HG02642 (cell line): ENCODE measurements around the gene FARS2.

Experiments used
- ATAC-seq: cut with Tn5 transposase; IDR thresholded peaks from one replicate; pipeline ENCODE4 v1.9.1; 2021; ENCODE audit warnings: mild to moderate bottlenecking; ENCODE audit not compliant: unreplicated experiment, poor library complexity

Gene FARS2

DNA sequence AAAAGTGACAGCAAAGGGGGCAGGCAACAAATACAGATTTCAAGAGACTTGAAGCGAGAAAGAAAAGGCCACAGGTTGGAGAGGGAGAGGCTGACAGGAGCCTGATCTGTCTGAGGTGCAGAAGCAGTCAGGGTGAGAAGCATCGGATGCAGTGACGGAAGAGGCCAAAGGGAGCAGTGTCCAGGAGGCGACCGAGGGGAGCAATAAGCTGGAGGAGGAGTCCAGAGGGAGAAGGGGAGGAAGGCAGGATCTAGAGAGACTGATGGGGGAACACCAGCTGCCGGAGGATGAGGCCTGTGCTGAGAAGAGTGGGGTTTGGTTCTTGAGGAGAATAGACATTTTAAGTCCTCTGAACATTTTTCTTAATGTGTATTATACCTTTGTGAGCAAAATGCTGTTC lies 23.8 kb downstream of the FARS2 start:
- ATAC-seq, result no peak

DNA sequence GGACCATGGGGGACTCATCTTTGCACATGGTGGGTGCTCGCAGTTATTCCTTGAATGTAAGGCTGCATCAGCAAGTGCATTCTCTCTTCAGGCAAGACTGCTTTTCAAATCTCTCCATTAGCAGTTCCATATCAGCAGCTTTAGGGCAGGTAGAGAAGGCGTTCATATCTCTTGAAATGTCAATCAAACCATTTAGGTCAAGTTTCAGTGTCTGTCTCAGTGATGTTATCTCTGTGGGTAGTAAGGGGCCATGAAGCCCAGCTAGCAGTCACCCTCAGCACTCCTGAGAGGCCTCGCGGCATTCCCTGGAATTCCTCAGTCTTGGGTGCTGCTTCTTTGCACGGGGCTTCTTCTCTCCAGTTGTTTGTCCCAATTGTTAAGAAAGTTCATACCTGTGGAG lies 24.2 kb downstream of the FARS2 start:
- no peak for ATAC-seq

DNA sequence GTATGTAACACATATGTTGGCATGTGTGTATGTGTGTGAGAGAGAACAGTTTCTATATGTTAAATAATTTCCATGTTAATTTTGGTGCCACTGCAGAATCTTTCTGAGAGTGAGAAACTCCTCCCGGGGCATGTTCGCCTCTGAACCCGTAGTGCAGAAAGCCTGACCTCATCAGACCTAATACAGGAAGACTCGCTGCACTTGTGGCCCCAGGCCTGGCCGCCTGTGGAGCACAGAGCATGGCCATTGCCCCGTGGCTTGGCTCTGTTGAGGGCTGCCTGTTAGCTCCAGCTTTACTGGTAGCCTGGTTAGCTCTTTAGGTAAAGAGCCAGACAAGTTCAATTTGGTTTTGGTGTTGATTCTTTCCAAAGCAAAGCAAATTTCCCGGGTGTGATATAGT lies 25.5 kb downstream of the FARS2 start:
- no peak for ATAC-seq

DNA sequence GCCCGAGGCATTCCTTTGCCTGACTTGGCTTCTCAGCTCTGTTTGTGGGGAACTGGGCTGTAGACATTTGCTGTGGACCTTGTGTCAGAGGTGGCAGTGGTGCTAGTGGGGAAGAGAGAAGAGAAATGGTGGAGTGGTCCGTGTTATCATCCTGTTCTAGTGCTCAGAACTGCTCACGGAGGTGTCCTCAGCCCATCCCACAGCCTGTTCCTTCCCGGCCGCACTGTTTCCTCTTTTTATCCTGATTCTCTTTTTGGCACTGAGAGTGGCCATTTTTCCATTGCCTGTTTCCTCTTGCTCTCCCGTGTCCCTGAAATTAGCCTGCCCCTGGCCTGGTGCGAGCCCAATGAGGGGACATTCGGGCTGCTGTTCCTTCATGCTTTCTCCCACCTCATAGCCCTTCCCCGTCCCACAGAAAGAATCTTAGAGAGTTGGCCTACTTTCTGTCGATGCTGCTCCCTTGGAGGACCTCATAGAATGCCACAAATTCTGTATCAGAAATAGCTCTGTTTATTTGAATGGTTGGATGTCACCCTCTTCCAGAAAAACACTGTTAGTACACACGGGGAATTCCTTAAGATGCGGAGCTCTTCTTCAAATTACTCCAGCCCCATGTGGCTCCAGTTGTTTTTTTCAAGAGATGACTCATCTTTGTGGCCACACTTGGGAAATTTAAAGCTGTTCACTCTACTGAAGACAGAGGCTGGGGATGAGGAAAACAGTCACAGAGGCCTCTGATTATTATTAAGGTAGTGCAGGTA lies 26.1 kb downstream of the FARS2 start:
- ATAC-seq, result no peak

DNA sequence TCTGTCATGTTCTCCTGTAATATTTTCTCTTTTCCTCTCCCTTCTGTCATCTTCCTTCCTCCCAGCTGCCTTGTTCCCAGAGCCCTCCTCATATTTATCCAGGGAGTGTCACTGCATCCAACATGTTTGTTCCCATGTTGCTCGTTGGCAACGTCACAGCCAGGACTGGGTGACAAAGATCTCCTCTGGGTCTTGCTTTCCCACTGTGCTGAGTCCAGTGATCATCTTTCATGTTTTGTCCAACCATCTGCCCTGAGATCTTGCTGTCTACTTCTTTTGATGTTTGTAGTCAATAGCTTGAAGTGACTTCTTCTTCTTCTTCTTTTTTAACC lies 26.6 kb downstream of the FARS2 start:
- ATAC-seq, result no peak

DNA sequence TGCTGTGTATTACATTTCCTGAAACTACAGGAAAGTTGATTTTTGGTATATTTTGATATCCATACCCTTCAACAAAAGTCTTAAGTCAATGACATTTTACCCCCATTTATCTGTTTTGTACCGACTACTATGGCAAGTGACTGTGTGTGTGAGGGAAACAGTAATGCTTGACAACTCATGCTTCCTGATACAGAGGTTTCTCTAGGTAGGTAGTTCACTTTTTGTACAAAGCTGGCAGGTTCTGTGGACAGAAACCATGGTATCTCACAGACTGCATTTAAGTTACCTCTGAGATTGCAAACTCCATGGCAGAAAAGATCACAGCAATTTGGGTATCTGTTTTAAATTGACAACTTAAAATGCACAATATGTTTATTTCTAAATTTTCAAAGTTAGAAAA lies 28.8 kb downstream of the FARS2 start:
- no peak for ATAC-seq

DNA sequence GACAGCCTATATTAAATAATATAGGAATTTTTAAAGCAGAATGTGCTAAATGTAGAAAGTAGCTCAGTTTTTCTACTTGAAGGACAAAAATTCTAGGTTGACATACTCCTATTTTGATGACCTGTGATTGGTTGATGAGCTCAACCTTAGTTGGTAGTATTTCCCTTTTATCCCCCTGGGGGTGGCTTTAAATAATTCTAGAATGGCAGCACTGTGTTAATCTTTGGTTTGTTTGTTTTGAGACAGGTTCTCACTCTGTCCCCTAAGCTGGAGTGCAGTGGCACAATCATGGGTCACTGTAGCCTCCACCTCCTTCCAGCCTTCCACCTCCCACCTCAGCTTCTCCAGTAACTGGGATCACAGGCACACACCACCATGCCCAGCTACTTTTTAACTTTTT lies 29.2 kb downstream of the FARS2 start:
- ATAC-seq, result no peak

DNA sequence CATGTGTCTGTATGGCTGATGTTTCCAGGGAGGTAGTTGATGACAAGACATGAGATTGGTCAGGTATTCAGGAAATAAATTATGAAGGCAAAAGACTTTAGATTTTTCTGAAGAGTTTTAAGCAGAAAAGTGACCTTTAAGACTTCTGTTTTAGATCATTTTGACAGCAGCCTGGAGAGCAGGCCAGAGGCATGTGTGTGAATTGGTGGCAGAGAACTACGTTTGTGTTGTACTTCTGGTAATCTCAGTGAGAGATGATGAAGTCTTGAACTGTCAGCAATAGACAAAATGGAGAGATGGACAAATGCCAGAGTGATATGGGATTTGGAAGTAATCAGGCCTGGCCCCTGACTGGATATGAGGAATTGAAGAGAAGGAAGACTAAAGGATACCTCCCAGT lies 30.8 kb downstream of the FARS2 start:
- no peak for ATAC-seq

DNA sequence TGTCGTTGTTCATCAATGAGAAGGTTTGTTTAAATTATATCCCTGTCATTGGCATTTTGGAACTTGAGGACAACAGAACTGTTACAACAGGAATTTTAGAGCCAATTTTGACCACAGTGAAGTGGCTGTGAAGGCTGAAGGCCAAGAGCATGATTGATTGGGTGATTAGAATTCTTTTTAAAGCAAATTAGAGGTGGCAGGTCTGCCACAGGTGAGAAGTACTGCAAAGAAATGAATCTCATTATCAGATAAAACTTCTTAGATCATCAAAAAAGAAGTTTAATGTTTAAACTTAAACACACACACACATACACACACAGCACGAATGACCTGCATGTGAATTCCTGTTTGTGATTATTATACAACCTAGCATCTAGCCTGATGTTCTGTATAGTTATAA lies 32.4 kb downstream of the FARS2 start:
- ATAC-seq, result no peak

DNA sequence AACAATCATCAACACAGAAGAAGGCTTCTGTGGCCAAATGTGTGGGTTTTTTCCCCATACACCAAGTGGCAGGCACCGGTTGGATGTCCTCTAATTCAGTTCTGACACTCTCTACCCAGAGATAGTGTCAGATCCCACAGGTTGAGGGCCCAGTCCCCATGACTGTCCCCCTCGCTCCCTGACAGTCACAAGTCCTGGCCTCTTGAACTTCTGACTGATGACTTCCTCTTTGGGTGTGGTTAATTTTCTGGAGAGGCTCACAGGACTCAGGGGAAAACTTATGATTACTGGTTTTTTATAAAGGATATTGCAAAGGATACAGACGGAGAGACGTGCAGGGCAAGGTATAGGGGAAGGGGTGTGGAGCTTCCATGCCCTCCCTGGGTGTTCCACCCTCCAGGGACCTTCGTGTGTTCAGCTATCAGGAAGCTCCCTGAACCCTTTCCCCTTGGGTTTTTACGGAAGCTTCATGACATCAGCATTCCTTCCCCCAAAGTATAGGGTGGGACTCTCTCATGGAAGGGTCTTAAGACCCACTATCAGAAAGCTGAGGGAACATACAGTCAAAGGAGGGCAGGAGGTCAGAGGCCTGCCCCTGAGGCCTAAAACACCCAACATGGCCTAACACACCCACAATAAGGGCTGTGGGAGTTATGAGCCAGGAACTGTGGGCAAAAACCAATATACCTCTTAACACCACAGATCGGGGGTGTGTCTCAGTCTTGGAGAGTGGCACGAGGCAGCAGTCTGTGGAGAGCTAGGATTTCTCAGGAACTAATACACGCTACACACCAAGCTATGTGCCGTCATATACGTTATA lies 33.3 kb downstream of the FARS2 start:
- no peak for ATAC-seq

DNA sequence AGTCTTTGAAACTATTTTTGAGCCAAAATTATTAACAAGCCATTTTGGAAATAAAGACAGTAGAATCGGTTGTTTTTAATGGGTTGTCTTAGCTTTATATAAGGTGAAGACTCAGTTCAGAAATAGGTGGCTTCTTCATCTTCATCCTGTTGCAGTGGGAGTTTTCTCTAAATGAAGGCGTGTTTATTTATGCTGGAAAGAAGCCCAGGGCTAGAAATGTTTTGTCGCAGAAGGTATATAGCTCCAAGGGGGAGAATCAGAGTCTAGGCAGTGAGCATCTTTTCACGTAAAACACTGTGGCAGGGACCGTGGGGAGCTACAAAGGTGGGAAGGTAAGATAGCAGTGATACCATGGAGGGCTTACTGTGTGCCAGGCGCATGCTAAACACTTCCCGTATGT lies 34.3 kb downstream of the FARS2 start:
- ATAC-seq, result no peak

DNA sequence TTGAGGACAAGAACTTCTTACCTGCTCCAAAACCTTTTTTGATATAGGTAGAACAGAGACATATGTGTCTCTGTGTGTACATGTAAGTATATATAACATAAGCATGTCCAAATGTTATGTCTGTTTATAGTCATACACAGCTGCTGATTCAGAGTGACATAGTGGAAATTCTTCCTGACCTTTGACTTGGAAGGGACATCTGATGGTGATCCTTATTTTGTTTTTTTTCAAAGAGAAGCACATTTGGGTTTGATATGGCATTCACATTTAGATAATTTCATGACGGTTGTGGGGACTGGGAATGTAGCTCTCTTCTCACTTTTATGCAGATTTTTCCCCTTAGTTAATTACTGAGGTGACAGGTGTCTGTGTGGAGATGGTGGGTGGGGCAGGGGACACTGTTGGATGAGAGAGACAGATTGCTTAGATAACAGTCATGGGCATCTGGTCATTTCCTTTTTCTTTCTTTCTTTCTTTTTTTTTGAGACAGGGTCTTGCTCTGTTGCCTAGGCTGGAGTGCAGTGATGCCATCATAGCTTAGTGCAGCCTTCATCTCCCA lies 39.0 kb downstream of the FARS2 start:
- ATAC-seq, result no peak

DNA sequence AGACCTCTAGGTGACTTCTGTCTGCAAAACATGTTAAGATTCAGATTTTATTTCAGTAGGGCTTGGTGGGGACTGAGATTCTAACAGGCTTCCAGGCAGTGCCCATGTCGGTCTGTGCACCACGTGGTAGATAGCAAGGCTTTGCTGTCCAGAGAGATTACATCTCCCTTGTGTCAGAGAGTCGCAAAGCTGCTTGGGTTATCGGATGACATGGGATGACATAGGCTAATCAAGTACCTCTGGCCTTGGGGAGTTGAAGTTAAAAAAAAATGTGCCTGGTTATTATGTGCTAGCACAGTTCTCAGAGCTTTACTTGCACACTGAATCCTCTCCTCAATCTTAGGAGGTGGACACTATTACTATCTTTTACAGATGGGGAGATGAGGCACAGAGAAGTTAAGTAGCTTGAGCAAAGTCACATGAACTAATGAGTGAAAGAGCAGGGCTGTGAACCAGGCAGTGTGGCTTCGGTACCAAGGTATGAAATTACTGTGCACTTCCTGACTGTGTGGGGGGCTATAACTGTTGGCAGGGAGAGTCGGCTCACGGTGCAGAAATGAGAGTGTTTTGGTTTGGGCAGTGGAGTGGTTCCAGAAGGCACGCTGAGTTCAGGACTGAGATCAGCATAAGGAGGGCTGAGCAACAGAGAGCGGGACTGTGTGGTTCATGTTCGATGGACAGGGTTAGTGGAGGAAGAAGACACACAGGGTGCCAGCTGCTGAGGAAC lies 41.1 kb downstream of the FARS2 start:
- peak; percentile 90 for ATAC-seq

DNA sequence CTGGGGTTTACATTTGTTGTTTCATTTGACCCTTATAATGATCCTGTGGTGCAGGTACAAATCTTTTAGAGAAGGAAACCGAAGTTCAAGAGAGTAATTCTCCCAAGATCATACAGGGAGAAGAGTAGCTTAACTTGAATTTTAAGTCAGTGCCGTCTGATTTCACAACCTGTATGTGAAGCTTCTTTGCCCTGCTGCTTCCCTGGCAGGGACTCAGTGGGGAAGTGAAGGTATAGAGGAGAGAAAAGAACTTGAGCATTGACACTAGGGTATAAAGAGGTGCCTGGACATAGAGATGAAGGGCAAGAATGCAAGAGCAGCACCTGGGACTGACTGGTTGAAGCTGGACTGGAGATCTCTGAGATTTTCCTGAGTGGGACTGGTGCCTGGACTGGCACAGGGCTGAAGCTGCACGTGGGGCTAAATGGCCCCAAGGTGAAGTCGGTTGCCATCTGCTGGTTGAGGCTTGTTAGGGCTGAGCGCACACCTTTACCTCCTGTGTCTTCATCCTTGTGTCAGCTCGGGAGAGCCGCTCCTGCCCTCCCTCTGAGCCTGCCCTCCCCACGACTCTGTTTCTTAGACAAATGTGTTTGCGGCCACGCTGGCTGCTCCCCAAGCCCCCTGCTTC lies 41.8 kb downstream of the FARS2 start:
- ATAC-seq, result peak; percentile 76

DNA sequence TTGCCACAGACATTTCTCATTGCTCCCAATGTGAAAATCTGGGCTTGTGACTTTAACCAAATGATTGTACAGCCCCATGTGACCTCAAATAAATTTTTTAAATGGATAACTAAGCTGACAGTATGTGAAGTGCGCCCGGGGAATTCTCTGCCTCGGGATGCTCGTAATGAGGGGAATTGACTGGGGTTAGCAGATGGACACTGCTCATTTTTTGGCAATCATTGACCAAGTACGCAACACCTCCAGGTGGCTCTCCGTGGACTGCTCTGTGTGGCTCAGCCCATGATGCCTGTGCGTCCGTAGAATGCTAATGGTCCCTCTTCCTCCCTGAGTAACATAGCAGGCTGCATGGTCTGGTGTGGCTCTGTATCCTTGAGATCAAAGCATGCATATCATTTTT lies 42.4 kb downstream of the FARS2 start:
- no peak for ATAC-seq

DNA sequence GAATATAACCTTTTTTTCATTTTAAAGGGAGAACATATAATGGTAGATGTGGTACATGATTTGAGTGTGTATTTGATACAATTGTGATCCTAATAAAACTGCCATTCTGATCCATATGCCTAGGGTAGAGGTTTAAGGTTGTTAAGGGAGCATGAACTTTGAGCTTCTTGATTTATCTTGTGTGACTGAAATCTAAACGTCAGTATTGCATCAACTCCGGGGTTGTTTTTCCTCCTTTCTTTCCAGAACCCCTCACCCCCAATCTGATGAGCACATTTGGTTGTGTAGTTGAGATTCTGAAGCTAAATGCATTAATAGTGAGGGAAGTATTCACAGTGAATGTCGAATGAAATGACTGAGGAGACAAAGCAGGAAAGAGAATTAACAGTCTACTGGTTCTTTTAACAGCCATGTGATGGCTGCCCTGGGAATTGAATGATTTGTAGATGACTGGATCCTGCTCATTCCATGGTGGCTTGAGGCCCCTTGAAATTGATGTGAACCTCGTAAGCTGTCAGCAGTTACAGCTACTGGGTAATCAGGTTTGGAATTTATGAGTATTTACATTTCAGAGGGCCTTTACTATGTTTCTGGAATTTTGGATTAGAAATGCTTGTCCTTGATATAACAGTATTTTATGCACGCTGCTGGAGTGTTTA lies 44.8 kb downstream of the FARS2 start:
- no peak for ATAC-seq

DNA sequence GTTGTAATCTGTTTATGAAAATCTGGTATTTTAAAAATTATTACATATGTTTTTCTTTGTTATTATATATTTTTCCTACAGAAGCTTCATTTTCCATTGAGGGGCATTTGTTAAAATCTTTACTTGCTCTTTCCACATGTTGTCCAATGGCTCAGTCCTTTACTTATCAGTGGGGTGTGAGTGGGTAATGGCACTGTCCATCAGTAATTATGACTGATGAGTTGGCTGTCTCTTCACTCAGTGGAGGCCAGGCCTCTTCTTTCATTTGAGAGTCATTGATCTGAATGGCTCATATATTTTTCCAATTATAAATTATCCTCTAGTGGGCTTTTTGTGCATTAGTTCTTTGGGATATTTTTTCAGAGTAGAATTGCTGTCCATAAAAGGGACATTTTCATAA lies 45.7 kb downstream of the FARS2 start:
- ATAC-seq, result no peak

DNA sequence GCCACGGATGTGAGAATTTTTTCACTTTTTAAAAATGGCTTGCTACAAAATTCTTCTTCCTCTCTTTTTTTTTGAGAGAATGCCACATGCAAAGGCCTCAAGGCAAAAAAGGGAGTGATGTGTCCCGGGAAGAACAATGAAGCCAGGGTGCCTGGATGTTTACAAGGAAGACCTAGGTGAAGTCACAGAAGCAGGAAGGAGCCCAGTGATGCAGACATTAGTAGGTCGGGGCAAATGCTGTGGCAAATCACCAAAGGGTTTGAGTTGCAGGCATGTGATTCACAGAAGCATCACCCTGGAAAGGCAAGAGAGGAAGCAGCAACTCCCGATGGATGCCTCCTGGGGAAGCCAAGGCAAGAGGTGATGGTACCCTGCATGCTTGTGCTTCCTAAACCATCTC lies 46.8 kb downstream of the FARS2 start:
- ATAC-seq, result no peak

DNA sequence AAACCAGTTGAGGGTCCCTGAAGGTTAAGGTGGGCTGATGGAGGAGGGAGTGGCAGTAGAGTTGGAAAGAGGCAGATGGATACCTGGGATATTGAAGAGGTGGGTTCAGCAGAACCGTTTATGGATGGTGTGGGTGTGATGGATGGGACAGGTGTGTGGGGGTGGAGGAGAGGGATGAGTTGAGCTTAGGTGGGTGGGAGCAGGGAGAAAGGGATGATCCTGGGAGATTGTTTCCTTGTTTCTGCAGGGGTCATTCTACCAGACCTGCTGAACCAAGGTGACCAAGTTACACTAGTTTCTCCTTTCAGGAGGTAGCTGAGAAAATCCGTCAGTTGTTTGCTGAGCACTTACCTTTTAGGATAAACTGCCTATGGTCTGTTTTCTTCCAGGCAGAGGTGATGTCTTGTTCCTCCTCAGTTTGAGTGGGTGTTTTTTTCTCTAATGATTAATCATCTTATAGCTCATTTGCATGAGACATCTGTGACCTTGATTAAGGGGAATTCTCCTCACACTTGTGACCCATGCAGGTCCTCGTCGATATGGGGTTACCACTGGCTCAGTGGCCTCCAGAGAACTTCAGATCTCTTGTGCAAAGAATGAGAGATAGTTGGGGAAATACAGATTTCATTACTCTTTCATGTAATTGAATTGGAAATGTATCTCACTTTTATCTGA lies 53.0 kb downstream of the FARS2 start:
- ATAC-seq, result no peak

DNA sequence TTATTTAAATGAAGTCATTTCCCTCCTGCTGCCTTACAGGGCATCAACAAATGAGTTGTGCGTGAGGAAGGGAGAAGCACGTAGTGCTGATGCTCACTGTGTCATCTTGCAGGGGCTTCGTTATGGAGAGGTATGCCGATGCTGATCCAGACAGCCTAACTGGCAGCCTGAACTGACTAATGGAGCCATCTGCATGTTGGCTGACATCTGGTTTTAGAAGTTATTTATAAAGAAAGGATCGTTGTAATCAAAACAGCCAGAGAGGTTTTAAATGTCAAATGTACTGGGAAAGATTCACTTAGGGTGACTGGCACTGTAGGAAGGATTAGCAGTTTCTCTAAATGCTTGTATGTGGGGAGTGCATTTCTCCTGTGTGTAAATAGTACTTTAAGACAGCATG lies 54.6 kb downstream of the FARS2 start:
- ATAC-seq, result no peak
